GM12891 (cell line): ENCODE measurements around the gene HSD3B7.
"Not testable (repeated sequence)": the region's sequence is repeated elsewhere in the genome, so short reads cannot be mapped to it uniquely, and the experiment has no call there.

Source experiments
- DNase-seq: peaks from one replicate; pipeline ENCODE4 v3.0.0; 2011; ENCODE audit warnings: low spot score; ENCODE audit not compliant: insufficient read length
- FAIRE-seq: peaks from 2 replicates; lab custom pipeline; 2011; peaks lifted over from hg19 to GRCh38; lab: Jason Lieb, UNC
- PAX5 ChIP-seq: IDR thresholded peaks from 2 replicates; pipeline ENCODE4 v1.6.1; 2011; ENCODE audit warnings: low read length, moderate library complexity, mild to moderate bottlenecking; ENCODE audit not compliant: insufficient read depth, severe bottlenecking
- POLR2A ChIP-seq: IDR thresholded peaks from 2 replicates; pipeline ENCODE4 v1.6.1; 2011; ENCODE audit warnings: low read depth, low read length, control low read depth
- POLR2AphosphoS5 ChIP-seq: IDR thresholded peaks from 2 replicates; pipeline ENCODE4 v1.6.1; 2011; ENCODE audit warnings: low read depth, low read length, control low read depth
- POU2F2 ChIP-seq: IDR thresholded peaks from 2 replicates; pipeline ENCODE4 v1.6.1; 2011; ENCODE audit warnings: low read depth, mild to moderate bottlenecking, control low read depth, low read length, moderate library complexity
- SPI1 ChIP-seq: IDR thresholded peaks from 2 replicates; pipeline ENCODE4 v1.6.1; 2011; ENCODE audit warnings: low read depth, low read length, control low read depth
- TAF1 ChIP-seq: IDR thresholded peaks from 2 replicates; pipeline ENCODE4 v1.6.1; 2011; ENCODE audit warnings: low read depth, low read length, control low read depth

Gene HSD3B7

DNA sequence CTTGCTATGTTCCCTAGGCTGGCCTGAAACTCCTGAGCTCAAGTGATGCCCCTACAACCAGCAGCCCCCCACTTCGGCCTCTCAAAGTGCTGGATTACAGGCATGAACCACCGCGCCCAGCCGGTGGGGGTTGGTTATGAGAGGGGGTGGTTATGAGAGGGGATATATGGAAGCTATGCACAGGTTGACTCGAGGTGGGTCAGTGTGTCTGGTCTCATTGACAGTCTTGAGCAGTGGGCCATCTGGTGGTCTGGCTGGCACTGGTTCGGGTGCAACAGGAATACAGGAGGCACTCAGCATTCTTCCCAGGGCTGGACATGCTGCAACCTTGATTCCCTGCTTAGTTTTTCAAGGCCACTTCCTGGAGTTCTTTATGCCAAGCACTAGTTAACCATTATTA is 31.0 kb downstream of the HSD3B7 start:
- FAIRE-seq: no peak

DNA sequence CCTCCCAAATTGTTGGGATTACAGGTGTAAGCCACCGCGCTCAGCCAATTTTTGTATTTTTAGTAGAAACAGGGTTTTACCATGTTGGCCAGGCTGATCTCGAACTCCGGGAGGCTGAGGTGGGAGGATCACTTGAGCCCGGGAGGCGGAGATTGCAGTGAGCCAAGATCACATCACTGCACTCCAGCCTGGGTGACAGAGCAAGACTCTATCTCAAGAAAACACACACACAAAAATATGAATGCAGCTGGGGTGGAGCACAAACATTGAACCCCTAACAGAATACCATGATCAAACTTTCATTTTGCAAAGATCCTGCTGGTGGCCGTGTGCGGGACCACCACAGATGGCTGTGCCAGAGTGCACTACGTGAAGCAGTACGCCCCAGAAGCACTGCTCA is 32.7 kb downstream of the HSD3B7 start:
- not testable (repeated sequence) for DNase-seq, FAIRE-seq

More for the DNA sequence above, 31.0 kb downstream of the HSD3B7 start:
- TF ChIP-seq PAX5 (no peak), POLR2A (no peak), POLR2AphosphoS5 (no peak), POU2F2 (no peak), SPI1 (no peak), TAF1 (no peak)
- no peak for DNase-seq

DNA sequence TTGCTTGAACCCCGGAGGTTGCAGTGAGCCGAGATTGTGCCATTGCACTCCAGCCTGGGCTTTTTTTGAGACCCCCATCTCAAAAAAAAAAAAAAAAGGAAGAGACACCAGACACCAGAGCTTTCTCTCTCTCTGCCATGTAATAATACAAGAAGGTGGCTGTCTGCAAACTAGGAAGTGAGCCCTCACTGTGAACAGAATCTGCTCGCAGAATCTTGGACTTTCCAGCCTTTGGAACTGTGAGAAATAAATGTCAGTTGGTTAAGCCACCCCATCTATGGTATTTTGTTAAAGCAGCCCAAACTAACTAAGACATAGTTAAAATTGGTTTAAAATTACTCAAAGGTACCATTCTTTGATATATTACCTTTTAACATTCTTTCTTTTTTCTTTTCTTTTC is 35.5 kb downstream of the HSD3B7 start:
- TF ChIP-seq POU2F2 (no peak), POLR2A (no peak), TAF1 (no peak), POLR2AphosphoS5 (no peak), SPI1 (no peak), PAX5 (no peak)
- no peak for FAIRE-seq
- DNase-seq: no peak

DNA sequence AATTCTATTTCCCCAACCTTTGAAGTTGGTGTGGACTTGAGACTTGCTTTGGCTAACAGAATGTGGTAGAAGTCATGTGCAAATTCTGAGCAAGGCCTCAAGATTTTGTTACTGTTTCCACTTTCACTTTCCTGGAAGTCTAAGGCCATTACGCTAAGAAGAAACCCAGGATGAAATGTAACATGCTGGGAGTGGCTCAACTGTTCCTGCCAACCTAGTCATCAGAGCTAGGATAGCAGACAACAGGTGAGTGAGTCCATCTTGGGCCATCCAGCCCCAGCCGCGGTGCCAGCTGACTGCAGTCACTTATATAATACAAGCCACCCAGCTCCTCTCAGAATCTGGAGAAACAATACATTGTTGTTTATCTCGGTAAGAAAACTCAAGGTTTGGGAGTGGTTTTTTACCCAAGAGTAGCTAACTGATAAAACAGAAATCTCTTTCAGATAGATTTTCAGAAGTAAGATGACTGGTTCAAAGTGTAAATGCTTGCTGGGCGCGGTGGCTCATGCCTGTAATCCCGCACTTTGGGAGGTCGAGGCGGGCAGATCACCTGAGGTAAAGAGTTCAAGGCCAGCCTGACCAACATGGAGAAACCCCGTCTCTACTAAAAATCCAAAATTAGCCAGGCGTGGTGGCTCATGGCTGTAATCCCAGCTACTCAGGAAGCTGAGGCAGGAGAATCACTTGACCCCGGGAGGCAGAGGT is 37.7 kb downstream of the HSD3B7 start:
- no peak for DNase-seq
- FAIRE-seq: no peak
- no peak for TF ChIP-seq POLR2A
- TF ChIP-seq POU2F2: no peak
- TF ChIP-seq TAF1: no peak
- no peak for TF ChIP-seq POLR2AphosphoS5
- TF ChIP-seq SPI1: no peak
- no peak for TF ChIP-seq PAX5

DNA sequence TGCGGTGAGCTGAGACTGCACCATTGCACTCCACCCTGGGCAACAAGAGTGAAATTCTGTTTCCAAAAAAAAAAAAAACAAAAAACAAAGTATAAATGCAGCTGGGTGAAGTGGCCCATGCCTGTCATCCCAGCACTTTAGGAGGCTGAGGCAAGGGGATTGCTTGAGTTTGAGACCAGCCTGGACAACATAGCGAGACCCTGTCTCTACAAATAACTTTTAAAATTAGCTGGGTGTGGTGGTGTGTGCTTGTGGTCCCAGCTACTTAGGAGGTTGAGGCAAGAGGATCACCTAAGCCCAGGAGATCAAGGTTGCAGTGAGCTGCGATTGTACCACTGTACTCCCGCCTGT is 38.2 kb downstream of the HSD3B7 start:
- DNase-seq (no peak), FAIRE-seq (no peak)
- TF ChIP-seq SPI1 (no peak), POLR2AphosphoS5 (no peak), POU2F2 (no peak), TAF1 (no peak), PAX5 (no peak), POLR2A (no peak)

DNA sequence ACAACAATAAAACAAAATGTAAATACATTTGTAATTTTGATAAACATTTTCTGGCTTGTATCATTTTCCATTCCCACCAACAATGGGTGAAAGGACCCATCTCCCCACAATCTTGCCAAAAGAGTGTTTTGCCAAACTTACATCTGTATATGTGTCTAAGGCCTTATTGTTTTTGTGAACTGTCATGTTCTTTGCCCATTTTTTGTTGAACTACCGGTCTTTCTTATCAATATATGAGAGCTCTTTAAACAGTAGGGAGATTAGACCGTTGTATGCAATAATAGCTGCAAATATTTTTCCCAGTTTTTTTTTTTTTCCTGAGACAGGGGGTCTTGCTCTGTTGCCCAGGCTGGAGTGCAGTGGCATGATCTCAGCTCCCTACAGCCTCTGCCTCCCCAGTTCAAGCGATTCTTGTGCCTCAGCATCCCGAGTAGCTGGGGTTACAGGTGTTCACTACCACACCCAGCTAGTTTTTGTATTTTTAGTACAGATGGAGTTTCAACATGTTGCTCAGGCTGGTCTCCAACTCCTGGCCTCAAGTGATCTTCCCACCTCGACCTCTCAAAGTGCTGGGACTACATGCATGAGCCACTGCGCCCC is 38.7 kb downstream of the HSD3B7 start:
- FAIRE-seq (no peak), DNase-seq (no peak)
- no peak for TF ChIP-seq SPI1
- no peak for TF ChIP-seq POU2F2
- no peak for TF ChIP-seq POLR2A
- no peak for TF ChIP-seq POLR2AphosphoS5
- no peak for TF ChIP-seq PAX5
- TF ChIP-seq TAF1: no peak

DNA sequence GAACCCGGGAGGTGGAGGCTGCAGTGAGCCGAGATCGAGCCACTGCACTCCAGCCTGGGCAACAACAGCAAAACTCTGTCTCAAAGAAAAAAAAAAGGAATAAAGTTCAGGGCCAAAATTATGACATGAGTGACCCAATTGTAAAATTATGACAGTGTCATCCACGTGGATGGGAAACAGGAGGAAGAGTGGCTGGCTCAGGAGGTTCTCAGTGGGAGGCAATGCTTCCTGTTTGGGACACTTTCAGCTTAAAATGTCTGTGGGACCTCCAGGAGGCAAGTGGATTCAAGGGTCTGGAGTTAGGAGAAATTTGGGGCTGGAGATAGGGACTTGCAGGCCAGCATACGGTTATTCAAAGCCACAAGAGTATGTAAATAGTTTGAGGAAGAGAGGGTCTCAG is 40.3 kb downstream of the HSD3B7 start:
- FAIRE-seq (no peak), DNase-seq (no peak)
- no peak for TF ChIP-seq SPI1

DNA sequence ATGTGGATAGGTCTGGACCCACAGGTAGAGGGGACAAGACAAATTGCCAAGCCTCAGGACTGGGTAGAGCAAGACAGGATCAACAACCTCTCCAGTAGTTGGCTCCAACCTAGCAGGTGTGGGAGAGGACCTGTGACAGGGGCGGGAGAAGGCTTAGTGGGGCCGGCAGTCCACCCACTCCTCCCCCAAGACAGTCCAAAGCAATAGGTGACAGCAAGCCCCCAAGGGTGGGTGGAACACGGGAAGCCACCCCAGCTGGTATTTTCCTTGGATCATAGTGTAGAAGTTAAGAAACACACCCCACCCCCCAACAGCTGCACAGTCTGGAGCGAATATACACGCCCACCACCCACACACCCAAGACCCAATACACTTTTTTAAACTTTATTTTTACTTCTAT is 44.3 kb downstream of the HSD3B7 start:
- FAIRE-seq: no peak
- TF ChIP-seq SPI1 (no peak), POLR2AphosphoS5 (no peak)
- no peak for DNase-seq

DNA sequence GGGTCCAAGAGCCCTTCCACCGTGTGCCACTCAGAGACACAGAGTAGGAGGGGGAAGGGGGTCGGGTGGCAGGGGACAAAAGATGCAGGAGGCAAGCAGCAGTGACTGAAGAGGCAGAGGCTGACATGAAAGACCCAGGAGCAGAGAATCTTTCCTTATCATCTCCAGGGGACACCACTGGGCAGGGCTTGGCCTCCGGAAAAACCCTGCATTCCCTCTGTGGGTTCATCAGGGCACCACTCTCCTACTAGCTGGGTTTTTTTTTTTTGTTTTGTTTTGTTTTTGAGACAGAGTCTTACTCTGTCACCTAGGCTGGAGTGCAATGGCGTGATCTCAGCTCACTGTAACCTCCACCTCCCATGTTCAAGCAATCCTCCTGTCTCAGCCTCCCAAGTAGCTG is 46.3 kb downstream of the HSD3B7 start:
- no peak for TF ChIP-seq POLR2AphosphoS5
- no peak for TF ChIP-seq PAX5
- no peak for TF ChIP-seq TAF1
- TF ChIP-seq SPI1: no peak
- no peak for TF ChIP-seq POLR2A
- no peak for TF ChIP-seq POU2F2
- FAIRE-seq (no peak), DNase-seq (no peak)

DNA sequence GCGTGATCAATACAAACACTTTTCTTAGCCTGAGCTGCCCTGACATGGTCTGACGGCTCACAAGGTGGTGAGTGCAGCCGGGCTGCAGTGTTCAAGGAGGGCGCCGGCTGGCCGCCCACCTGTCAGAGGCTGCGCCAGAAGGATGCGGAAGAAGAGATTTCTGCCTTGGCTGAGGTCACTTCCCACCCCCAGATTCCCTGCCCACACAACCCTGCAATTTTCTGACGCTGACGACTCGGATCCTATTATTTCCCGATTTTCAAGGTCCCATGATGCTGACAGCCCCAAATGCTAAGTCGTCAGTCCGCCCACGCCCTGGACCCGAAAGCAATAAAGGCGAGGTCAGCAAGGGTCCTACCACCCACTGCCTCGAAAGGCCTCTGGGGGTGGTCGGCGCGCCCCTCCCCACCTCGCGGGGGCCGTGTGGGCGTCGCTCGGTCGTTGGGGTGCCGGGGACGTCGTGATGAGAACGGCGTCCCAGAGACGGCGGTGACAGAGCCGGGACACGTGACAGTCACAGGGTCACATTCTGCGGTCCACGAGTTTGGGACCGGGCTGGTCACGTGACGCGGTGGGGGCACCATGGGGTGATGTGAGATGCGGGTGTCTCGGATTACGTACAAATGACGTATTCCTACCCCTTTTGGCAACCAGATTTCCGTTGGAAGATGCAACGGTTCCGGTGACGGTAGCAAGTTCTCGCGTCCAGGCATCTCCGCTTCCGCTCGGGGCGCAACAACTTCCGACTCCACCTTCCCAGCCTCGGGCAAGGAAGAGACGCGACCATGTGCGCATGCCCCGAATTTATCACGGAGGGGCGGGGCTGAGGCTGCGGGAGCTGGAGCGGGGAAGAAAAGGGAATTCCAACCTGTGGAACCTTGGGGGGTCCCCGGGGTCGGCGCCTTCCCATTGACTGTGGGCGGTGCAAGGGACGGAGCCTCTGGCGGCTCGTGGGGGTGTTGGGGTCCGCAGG is 48.0 kb downstream of the HSD3B7 start, which contains the start of gene STX4:
STX4 (plus strand) TSS at position 823 of the 973 bp plus-strand sequence. CDS start 248 bp downstream, outside the sequence.
- TF ChIP-seq PAX5: peak; percentile 19
- TF ChIP-seq POLR2A: peak; percentile 59; the same call in 1 of the 2 replicates
- TF ChIP-seq SPI1: no peak
- TF ChIP-seq POU2F2: peak; percentile 78; the same call in 1 of the 2 replicates
- TF ChIP-seq POLR2AphosphoS5: 0 out of 2 replicates have a peak, but pooled peaks have one; percentile 27
- TF ChIP-seq TAF1: no peak; the same call in 1 of the 2 replicates
- DNase-seq (peak; percentile 90), FAIRE-seq (peak; percentile 99)
